ENCODE results near the gene PCDHGA9.
A peak's percentile ranks its signal among the peaks of the same experiment; 100 is the strongest.
"Not testable (repeated sequence)": the region's sequence is repeated elsewhere in the genome, so short reads cannot be mapped to it uniquely, and the experiment has no call there.

The PCDHGA9 gene

DNA sequence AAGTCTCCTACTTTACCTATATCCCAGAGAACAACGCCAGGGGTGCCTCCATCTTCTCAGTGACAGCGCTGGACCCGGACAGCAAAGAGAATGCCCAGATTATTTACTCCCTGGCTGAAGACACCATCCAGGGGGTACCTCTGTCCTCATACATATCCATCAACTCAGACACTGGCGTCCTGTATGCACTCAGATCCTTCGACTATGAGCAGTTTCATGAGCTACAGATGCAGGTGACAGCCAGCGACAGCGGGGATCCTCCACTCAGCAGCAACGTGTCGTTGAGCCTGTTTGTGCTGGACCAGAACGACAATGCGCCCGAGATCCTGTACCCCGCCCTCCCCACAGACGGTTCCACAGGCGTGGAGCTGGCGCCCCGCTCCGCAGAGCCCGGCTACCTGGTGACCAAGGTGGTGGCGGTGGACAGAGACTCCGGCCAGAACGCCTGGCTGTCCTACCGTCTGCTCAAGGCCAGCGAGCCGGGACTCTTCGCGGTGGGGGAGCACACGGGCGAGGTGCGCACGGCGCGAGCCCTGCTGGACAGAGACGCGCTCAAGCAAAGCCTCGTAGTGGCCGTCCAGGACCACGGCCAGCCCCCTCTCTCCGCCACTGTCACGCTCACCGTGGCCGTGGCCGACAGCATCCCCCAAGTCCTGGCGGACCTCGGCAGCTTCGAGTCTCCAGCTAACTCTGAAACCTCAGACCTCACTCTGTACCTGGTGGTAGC lies 12.1 kb downstream of the PCDHGA9 start:
- not testable (repeated sequence) for DNase-seq

DNA sequence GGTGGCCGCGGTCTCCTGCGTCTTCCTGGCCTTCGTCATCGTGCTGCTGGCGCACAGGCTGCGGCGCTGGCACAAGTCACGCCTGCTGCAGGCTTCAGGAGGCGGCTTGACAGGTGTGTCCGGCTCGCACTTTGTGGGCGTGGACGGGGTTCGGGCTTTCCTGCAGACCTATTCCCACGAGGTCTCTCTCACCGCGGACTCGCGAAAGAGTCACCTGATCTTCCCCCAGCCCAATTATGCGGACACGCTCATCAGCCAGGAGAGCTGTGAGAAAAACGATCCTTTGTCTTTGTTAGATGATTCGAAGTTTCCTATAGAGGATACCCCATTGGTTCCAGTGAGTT lies 12.7 kb downstream of the PCDHGA9 start:
- DNase-seq = not testable (repeated sequence)

DNA sequence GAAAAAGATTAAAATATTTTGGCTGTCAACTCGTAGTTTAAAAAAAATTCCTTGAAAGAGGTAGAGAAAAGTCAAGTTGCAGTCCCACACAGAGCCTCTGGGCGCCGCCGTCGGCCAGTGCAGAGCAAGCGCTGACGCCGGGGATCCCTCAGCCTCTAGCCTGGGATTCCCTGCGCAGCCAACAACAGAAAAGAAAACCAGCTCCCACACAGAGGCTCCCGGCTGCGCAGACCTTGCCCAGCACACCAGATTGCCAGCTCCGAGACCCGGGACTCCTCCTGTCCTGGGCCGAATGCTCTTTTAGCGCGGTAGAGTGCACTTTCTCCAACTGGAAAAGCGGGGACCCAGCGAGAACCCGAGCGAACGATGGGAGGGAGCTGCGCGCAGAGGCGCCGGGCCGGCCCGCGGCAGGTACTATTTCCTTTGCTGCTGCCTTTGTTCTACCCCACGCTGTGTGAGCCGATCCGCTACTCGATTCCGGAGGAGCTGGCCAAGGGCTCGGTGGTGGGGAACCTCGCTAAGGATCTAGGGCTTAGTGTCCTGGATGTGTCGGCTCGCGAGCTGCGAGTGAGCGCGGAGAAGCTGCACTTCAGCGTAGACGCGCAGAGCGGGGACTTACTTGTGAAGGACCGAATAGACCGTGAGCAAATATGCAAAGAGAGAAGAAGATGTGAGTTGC lies 15.1 kb downstream of the PCDHGA9 start, which contains the start of gene PCDHGB7:
Gene PCDHGB7 (plus strand): TSS at position 184 of the 679 bp plus-strand sequence. CDS start 183 bp downstream, at position 367.
- DNase-seq = peak; percentile 89

- no peak for DNase-seq
These were observed 16.7 kb downstream of the PCDHGA9 start for GRCh38 chr5:141419074-141419880.

- peak; percentile 79 for DNase-seq
These were observed 18.4 kb downstream of the PCDHGA9 start, which contains the start of gene PCDHGA11 for GRCh38 chr5:141420855-141421488. Gene PCDHGA11 (plus strand): TSS chr5:141421051. CDS start chr5:141421228, 177 bp downstream.

DNA sequence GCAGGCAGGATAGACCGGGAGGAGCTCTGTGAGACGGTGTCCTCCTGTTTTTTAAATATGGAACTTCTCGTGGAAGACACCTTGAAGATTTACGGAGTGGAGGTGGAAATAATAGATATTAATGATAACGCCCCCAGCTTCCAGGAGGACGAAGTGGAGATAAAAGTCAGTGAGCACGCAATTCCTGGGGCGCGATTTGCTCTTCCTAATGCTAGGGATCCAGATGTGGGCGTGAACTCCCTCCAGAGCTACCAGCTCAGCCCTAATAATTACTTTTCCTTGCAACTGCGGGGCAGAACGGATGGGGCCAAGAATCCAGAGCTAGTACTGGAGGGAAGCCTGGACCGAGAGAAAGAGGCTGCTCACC lies 18.9 kb downstream of the PCDHGA9 start:
- no peak for DNase-seq

DNA sequence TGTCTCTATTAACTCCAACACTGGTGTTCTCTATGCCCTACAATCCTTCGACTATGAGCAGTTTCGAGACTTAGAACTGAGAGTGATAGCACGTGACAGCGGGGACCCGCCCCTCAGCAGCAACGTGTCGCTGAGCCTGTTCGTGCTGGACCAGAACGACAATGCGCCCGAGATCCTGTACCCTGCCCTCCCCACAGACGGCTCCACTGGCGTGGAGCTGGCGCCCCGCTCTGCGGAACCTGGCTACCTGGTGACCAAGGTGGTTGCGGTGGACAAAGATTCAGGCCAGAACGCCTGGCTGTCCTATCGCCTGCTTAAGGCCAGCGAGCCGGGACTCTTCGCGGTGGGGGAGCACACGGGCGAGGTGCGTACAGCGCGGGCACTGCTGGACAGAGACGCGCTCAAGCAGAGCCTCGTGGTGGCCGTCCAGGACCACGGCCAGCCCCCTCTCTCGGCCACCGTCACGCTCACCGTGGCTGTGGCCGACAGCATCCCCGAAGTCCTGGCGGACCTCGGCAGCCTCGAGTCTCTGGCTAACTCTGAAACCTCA lies 20.2 kb downstream of the PCDHGA9 start:
- no peak for DNase-seq

- DNase-seq = no peak
These were observed 25.3 kb downstream of the PCDHGA9 start for GRCh38 chr5:141427783-141428426.

- DNase-seq = peak; percentile 65
These were observed 27.9 kb downstream of the PCDHGA9 start, which contains the start of gene PCDHGA12 for GRCh38 chr5:141430332-141431113. Gene PCDHGA12 (plus strand): TSS chr5:141430507. CDS start chr5:141430760, 253 bp downstream.

- DNase-seq = no peak
These were observed 28.7 kb downstream of the PCDHGA9 start for GRCh38 chr5:141431286-141431685.

- not testable (repeated sequence) for DNase-seq
These were observed 29.7 kb downstream of the PCDHGA9 start for GRCh38 chr5:141432308-141432707.

DNA sequence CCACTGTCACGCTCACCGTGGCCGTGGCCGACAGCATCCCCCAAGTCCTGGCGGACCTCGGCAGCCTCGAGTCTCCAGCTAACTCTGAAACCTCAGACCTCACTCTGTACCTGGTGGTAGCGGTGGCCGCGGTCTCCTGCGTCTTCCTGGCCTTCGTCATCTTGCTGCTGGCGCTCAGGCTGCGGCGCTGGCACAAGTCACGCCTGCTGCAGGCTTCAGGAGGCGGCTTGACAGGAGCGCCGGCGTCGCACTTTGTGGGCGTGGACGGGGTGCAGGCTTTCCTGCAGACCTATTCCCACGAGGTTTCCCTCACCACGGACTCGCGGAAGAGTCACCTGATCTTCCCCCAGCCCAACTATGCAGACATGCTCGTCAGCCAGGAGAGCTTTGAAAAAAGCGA lies 30.1 kb downstream of the PCDHGA9 start:
- DNase-seq = not testable (repeated sequence)

- no peak for DNase-seq
These were observed 31.4 kb downstream of the PCDHGA9 start for GRCh38 chr5:141434006-141434405.

- no peak for DNase-seq
These were observed 34.6 kb downstream of the PCDHGA9 start for GRCh38 chr5:141437221-141437620.

DNA sequence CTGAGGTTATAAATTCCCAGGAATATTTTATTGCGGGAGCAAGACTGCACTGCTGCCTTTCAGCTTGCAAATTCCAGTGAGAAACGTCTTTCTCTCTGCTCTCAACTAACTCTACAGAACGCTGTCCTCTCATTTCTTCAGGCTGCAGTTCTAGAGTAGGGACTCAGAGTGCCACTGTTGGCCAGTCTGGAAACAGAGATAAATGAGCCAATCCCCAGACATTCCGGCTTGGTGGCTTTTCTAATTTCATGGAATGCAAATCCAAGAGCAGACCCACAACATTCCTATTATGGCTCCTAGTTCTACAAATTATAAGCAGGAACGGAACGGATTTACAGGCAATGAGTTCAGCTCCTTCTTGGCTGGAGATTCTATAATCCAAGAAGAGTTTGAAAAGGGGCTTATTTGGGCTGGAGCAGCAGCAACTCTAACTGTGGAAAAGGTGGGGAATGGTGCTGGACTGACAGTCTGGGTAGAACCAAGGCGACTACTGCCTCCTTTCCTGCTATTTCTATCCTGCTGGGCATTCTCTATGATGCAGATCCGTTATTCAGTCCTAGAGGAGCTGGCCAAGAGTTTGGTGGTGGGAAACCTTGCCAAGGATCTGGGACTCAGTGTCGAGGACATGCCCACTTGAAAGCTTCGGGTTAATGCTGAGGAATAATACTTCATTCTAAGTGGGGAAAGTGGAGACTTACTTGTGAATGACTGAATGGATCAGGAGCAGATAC lies 37.0 kb downstream of the PCDHGA9 start:
- DNase-seq = no peak

GRCh38 chr5:141440341-141440740 lies 37.8 kb downstream of the PCDHGA9 start:
- DNase-seq = no peak

GRCh38 chr5:141441571-141442170 lies 39.1 kb downstream of the PCDHGA9 start:
- no peak for DNase-seq
